Measurements from ENCODE around the gene ADAM23.

The ADAM23 gene

GRCh38 chr2:206665251-206665650 is 221.9 kb downstream of the ADAM23 start:
- DNase-seq, result no peak

Data from NCI-H1048 (cell line).